ENCODE results near the gene CTSA. TPM values are rescaled to one million over a fixed set of nuclear protein-coding genes. Genes with fewer than 3 reads are reported as not detected.

The CTSA gene
- total RNA-seq, 1 experiment from 2014 or later = 282 TPM

DNA sequence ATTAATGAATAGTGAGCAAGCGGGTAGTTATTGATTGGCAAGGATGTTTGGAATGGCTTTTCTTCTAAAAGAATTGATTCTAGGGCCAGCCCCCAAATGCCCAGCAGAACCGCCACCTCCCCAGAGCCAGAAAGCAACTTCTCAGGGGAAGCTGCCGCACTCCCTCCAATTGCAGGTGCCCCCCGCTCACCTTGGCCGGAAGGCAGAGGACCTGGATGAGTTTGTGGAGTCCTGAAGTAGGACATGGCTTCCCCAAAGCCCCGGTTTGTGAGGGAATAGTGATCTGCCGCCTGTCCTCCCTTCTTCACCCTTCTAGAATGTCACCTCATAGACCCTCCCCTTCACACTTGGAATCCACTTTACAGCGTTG, 3.8 kb upstream of the CTSA start, which contains the start of gene SPATA25:
Gene SPATA25, minus strand, starts transcription at position 277 of the 370 bp plus-strand sequence. Its CDS starts 32 bp downstream, at position 245.
- peaks cover 8% of the 10 kb centered on the region for H3K4me1 ChIP-seq
- no peak within 1 kb of the TSS for H3K27ac Mint-ChIP-seq (ENCODE audit: unreplicated experiment)
- no peak for TF ChIP-seq CTCF (IDR thresholded peaks at IDR 0.05; ENCODE audit: insufficient read depth in 1 of 2, low read depth in 1 of 2, low read length in 1 of 2, severe bottlenecking in 1 of 2, unreplicated experiment in 1 of 2)
- intact Hi-C loops (cut with micrococcal nuclease; ENCODE audit: unreplicated experiment) = no loop called here
- H3K27me3 Mint-ChIP-seq (ENCODE audit: insufficient read depth, unreplicated experiment) = no peaks in the 10 kb centered on the region
- no peak within 1 kb of the TSS for H3K4me3 ChIP-seq (ENCODE audit: low read depth, low read length)
- no TSS peak for BruUV-seq (replicated peaks)
- ChIA-PET POLR2A (no interaction called here), CTCF (no interaction called here)
- DNase-seq = no peak
- no peak within 1 kb of the TSS for H3K4me3 Mint-ChIP-seq (ENCODE audit: unreplicated experiment)
- peaks cover 6% of the 10 kb centered on the region for H3K36me3 ChIP-seq (ENCODE audit: control insufficient read depth, insufficient read depth, low read length)
- no peaks in the 10 kb centered on the region for H3K27me3 ChIP-seq (replicated peaks; ENCODE audit: control insufficient read depth, insufficient read depth, low read length)
- H3K9me3 ChIP-seq = no peaks in the 10 kb centered on the region
- peaks cover 20% of the 10 kb centered on the region for H3K4me1 Mint-ChIP-seq (ENCODE audit: low read depth, unreplicated experiment)
- H3K9me3 Mint-ChIP-seq (ENCODE audit: unreplicated experiment) = no peaks in the 10 kb centered on the region
- H3K36me3 Mint-ChIP-seq (ENCODE audit: insufficient read depth, unreplicated experiment) = peaks cover 45% of the 10 kb centered on the region

DNA sequence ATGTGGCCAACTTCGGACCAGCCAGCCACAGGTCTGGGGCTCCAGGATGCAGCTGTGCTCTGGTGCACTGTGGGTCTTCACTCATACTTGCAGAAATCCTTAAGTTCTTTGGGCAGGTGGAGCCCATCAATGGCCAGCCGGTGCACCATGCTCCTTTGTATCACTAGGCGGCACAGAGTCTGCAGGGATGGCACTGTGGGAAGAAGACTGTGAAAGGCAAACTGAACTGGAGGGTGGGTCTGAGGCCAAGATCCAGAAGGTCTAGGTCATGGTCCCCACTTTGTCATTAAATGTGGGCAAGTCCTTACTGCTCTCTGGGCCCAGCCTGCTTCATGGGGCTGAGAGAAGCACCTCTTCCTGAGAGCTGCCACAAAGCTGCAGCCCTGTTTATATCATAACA, 2.5 kb upstream of the CTSA start:
- DNase-seq = no peak
- intact Hi-C loops (cut with micrococcal nuclease; ENCODE audit: unreplicated experiment) = no loop called here
- ChIA-PET POLR2A (interaction anchor here (0.6 kb wide), 3 partner anchors 17 to 68 kb away, joined by 3 to 4 read pairs (median 3); no protein-coding TSS in a partner anchor), CTCF (interaction anchor here (1.6 to 4.3 kb wide), 2 partner anchors 45 to 69 kb away, joined by 3 to 49 read pairs; partner anchors contain the start of gene PCIF1)
- Histone ChIP-seq H3K27me3 (replicated peaks; ENCODE audit: control insufficient read depth, insufficient read depth, low read length) (no peaks in the 10 kb centered on the region), H3K4me1 (peaks cover 8% of the 10 kb centered on the region), H3K36me3 (ENCODE audit: control insufficient read depth, insufficient read depth, low read length) (peaks cover 8% of the 10 kb centered on the region), H3K4me3 (ENCODE audit: low read depth, low read length) (no peak overlapping the region), H3K9me3 (no peaks in the 10 kb centered on the region)
- no peak for TF ChIP-seq CTCF (IDR thresholded peaks at IDR 0.05; ENCODE audit: insufficient read depth in 1 of 2, low read depth in 1 of 2, low read length in 1 of 2, severe bottlenecking in 1 of 2, unreplicated experiment in 1 of 2)
- Mint-ChIP-seq H3K27me3 (ENCODE audit: insufficient read depth, unreplicated experiment) (no peaks in the 10 kb centered on the region), H3K4me1 (ENCODE audit: low read depth, unreplicated experiment) (peaks cover 32% of the 10 kb centered on the region), H3K36me3 (ENCODE audit: insufficient read depth, unreplicated experiment) (peaks cover 44% of the 10 kb centered on the region), H3K4me3 (ENCODE audit: unreplicated experiment) (no peak overlapping the region), H3K27ac (ENCODE audit: unreplicated experiment) (no peak overlapping the region), H3K9me3 (ENCODE audit: unreplicated experiment) (no peaks in the 10 kb centered on the region)
- no TSS peak for BruUV-seq (replicated peaks)

GRCh38 chr20:45890077-45890984, 804 bp upstream of the CTSA start:
- TF ChIP-seq CTCF (IDR thresholded peaks at IDR 0.05; ENCODE audit: insufficient read depth in 1 of 2, low read depth in 1 of 2, low read length in 1 of 2, severe bottlenecking in 1 of 2, unreplicated experiment in 1 of 2) = peak; percentile 95 to 96
- ChIA-PET CTCF (interaction anchor here (0.5 to 4.3 kb wide), 34 partner anchors 9 to 403 kb away, joined by 3 to 49 read pairs (median 4); partner anchors contain the start of genes ACOT8, PCIF1, PLTP and UBE2C), POLR2A (interaction anchor here (0.6 to 3.2 kb wide), 7 partner anchors 9 to 59 kb away, joined by 3 to 53 read pairs (median 6); partner anchors contain the start of genes PCIF1, SNX21 and ZSWIM1)
- Mint-ChIP-seq H3K9me3 (ENCODE audit: unreplicated experiment) (no peaks in the 10 kb centered on the region), H3K36me3 (ENCODE audit: insufficient read depth, unreplicated experiment) (peaks cover 56% of the 10 kb centered on the region), H3K27ac (ENCODE audit: unreplicated experiment) (peak overlapping the region; percentile 95), H3K27me3 (ENCODE audit: insufficient read depth, unreplicated experiment) (no peaks in the 10 kb centered on the region), H3K4me1 (ENCODE audit: low read depth, unreplicated experiment) (peaks cover 36% of the 10 kb centered on the region), H3K4me3 (ENCODE audit: unreplicated experiment) (peak overlapping the region; percentile 95)
- Histone ChIP-seq H3K27me3 (replicated peaks; ENCODE audit: control insufficient read depth, insufficient read depth, low read length) (no peaks in the 10 kb centered on the region), H3K4me3 (ENCODE audit: low read depth, low read length) (peak overlapping the region; percentile 94), H3K9me3 (no peaks in the 10 kb centered on the region), H3K4me1 (peaks cover 8% of the 10 kb centered on the region), H3K36me3 (ENCODE audit: control insufficient read depth, insufficient read depth, low read length) (peaks cover 8% of the 10 kb centered on the region)
- peak; percentile 94 for DNase-seq
- intact Hi-C loops (cut with micrococcal nuclease; ENCODE audit: unreplicated experiment) = loop anchor here (1.0 to 5.0 kb wide), 5 partner anchors 9 to 78 kb away; partner anchors contain the start of genes ACOT8, UBE2C, ZSWIM1 and ZSWIM3
- BruUV-seq (replicated peaks) = TSS peak; percentile 56

All from Caco-2 (cell line).